ENCODE data around the gene MTUS2.

GRCh38 chr13:29180055-29180454 lies 359.9 kb downstream of the MTUS2 start:
- TF ChIP-seq, protein P1, sequence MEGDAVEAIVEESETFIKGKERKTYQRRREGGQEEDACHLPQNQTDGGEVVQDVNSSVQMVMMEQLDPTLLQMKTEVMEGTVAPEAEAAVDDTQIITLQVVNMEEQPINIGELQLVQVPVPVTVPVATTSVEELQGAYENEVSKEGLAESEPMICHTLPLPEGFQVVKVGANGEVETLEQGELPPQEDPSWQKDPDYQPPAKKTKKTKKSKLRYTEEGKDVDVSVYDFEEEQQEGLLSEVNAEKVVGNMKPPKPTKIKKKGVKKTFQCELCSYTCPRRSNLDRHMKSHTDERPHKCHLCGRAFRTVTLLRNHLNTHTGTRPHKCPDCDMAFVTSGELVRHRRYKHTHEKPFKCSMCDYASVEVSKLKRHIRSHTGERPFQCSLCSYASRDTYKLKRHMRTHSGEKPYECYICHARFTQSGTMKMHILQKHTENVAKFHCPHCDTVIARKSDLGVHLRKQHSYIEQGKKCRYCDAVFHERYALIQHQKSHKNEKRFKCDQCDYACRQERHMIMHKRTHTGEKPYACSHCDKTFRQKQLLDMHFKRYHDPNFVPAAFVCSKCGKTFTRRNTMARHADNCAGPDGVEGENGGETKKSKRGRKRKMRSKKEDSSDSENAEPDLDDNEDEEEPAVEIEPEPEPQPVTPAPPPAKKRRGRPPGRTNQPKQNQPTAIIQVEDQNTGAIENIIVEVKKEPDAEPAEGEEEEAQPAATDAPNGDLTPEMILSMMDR (conservative IDR thresholded peaks at IDR 0.05; ENCODE audit: low read depth, low read length) = no peak
- TF ChIP-seq EZH2 (IDR thresholded peaks at IDR 0.05; ENCODE audit: low read length, unreplicated experiment) (no peak), EZH2phosphoT487 (IDR thresholded peaks at IDR 0.05; ENCODE audit: borderline replicate concordance, low read length) (no peak)
